PC-3 (cell line): ENCODE data around the gene CHSY3. TPM values are rescaled to one million over a fixed set of nuclear protein-coding genes. Genes with fewer than 3 reads are reported as not detected.

Experiments used
- ATAC-seq: fragments of 200-7000 bp; cut with Tn5 transposase; 2 replicates; pipeline ENCODE4 v1.9.1; 2020; ENCODE audit warnings: mild to moderate bottlenecking, moderate library complexity
- BruUV-seq: library from RNA; stranded (reverse); fragments of 400-500 nt; replicated peaks from 2 replicates; lab custom pipeline; 2021; lab: Mats Ljungman, UMichigan
- CTCF ChIA-PET: fragments of 300-600 bp; sonication (Branson Sonifier 250); formaldehyde crosslinking; loops from one replicate; lab custom pipeline; 2022; ENCODE audit warnings: antibody characterized with exemption; lab: Charles Lee
- POLR2A ChIA-PET: fragments of 300-600 bp; sonication (Branson Sonifier 250); formaldehyde crosslinking; loops from one replicate; lab custom pipeline; 2022; ENCODE audit warnings: antibody characterized with exemption; ENCODE audit not compliant: unreplicated experiment; lab: Charles Lee
- DNase-seq: peaks from one replicate; pipeline ENCODE4 v3.0.0-alpha.2; 2015
- H2AFZ ChIP-seq: fragments of 300-600 bp; sonication (generic); 2 replicates; pipeline ENCODE4 v1.6.0; 2016; ENCODE audit warnings: antibody characterized with exemption, low read length
- H3F3A ChIP-seq: fragments of 300-600 bp; sonication (generic); one replicate; pipeline ENCODE4 v1.6.0; 2017; ENCODE audit warnings: antibody characterized with exemption, low read length, control low read depth, mild to moderate bottlenecking; ENCODE audit not compliant: unreplicated experiment
- H3K27ac ChIP-seq: fragments of 300-600 bp; sonication (generic); 2 replicates; pipeline ENCODE4 v1.5.1; 2016; ENCODE audit warnings: mild to moderate bottlenecking, low read length
- H3K27me3 ChIP-seq: fragments of 300-600 bp; sonication (generic); 2 replicates; pipeline ENCODE4 v1.6.1; 2016; ENCODE audit warnings: low read length, mixed read lengths
- H3K36me3 ChIP-seq: fragments of 300-600 bp; sonication (generic); 2 replicates; pipeline ENCODE4 v1.6.1; 2016; ENCODE audit warnings: low read depth, mixed run types, low read length, mixed read lengths
- H3K4me1 ChIP-seq: fragments of 300-600 bp; sonication (generic); 2 replicates; pipeline ENCODE4 v1.5.1; 2016; ENCODE audit warnings: low read length; ENCODE audit not compliant: insufficient read depth
- H3K4me2 ChIP-seq: fragments of 300-600 bp; sonication (generic); 2 replicates; pipeline ENCODE4 v1.6.0; 2016; ENCODE audit warnings: low read length
- H3K4me3 ChIP-seq: fragments of 300-600 bp; sonication (generic); 2 replicates; pipeline ENCODE4 v1.5.1; 2016; ENCODE audit warnings: mild to moderate bottlenecking, low read length, mixed read lengths
- H3K79me2 ChIP-seq: fragments of 300-600 bp; sonication (generic); 2 replicates; pipeline ENCODE4 v1.6.1; 2017; ENCODE audit warnings: low read length, mixed read lengths
- H3K9ac ChIP-seq: fragments of 300-600 bp; sonication (generic); 2 replicates; pipeline ENCODE4 v1.6.0; 2016; ENCODE audit warnings: mild to moderate bottlenecking, low read length
- H3K9me2 ChIP-seq: fragments of 300-600 bp; sonication (generic); replicated peaks from 2 replicates; pipeline ENCODE4 v1.6.1; 2016; ENCODE audit warnings: mixed run types, low read length, mixed read lengths
- H3K9me3 ChIP-seq: fragments of 300-600 bp; sonication (generic); 2 replicates; pipeline ENCODE4 v1.6.1; 2016; ENCODE audit warnings: low read length, mixed read lengths
- H4K20me1 ChIP-seq: fragments of 300-600 bp; sonication (generic); 2 replicates; pipeline ENCODE4 v1.6.1; 2016; ENCODE audit warnings: low read length, mixed read lengths
- CTCF ChIP-seq: fragments of 300-600 bp; sonication (generic); conservative IDR thresholded peaks from 2 replicates; pipeline ENCODE4 v1.5.1; 2017; ENCODE audit warnings: antibody characterized with exemption, low read depth, mild to moderate bottlenecking, low read length
- EZH2 ChIP-seq: fragments of 300-600 bp; sonication (generic); IDR thresholded peaks from one replicate; pipeline ENCODE4 v1.6.1; 2017; ENCODE audit warnings: antibody characterized with exemption, mild to moderate bottlenecking, low read length; ENCODE audit not compliant: unreplicated experiment
- EZH2phosphoT487 ChIP-seq: fragments of 300-600 bp; sonication (generic); IDR thresholded peaks from 2 replicates; pipeline ENCODE4 v1.6.1; 2018; ENCODE audit warnings: mild to moderate bottlenecking, antibody characterized with exemption, low read length, borderline replicate concordance
- intact Hi-C: fragments of 100-400 bp; cut with micrococcal nuclease; formaldehyde crosslinking; loops from 2 replicates; pipeline ENCODE4 v1.9.0; 2023
- total RNA-seq: library from RNA; depleted of rRNA; stranded (reverse); fragments of >200 nt; gene quantifications from 2 replicates; pipeline ENCODE4 v1.2.3, GENCODE V29; 2014

Gene CHSY3
- total RNA-seq, 1 experiment from 2014 or later, result 1.7 TPM

- ATAC-seq (no peak), DNase-seq (no peak)
- Histone ChIP-seq H3K27ac (no peak overlapping the region), H3K27me3 (no peaks in the 10 kb centered on the region), H3K9me3 (no peaks in the 10 kb centered on the region), H3K36me3 (no peaks in the 10 kb centered on the region), H3K4me2 (no peak overlapping the region), H2AFZ (no peak overlapping the region), H3K4me3 (no peak overlapping the region), H4K20me1 (no peaks in the 10 kb centered on the region), H3K9ac (no peak overlapping the region), H3K9me2 (no peaks in the 10 kb centered on the region), H3K4me1 (no peaks in the 10 kb centered on the region), H3K79me2 (no peaks in the 10 kb centered on the region), H3F3A (no peaks in the 10 kb centered on the region)
- BruUV-seq, result no TSS peak
- ChIA-PET CTCF (no interaction called here), POLR2A (no interaction called here)
- intact Hi-C loops, result no loop called here
- TF ChIP-seq CTCF (no peak), EZH2phosphoT487 (no peak)
Measured at GRCh38 chr5:129915415-129915814, 11.2 kb downstream of the CHSY3 start.

- Histone ChIP-seq H3K9me2 (no peaks in the 10 kb centered on the region), H3K9me3 (no peaks in the 10 kb centered on the region), H3K79me2 (no peaks in the 10 kb centered on the region), H2AFZ (no peak overlapping the region), H4K20me1 (no peaks in the 10 kb centered on the region), H3K27me3 (no peaks in the 10 kb centered on the region), H3K4me2 (no peak overlapping the region), H3K9ac (no peak overlapping the region), H3K36me3 (no peaks in the 10 kb centered on the region), H3K27ac (no peak overlapping the region), H3K4me3 (no peak overlapping the region), H3F3A (no peaks in the 10 kb centered on the region), H3K4me1 (no peaks in the 10 kb centered on the region)
- intact Hi-C loops, result no loop called here
- ChIA-PET POLR2A (interaction anchor here (0.6 kb wide), 1 partner anchor 1079 kb away, joined by 4 read pairs; no protein-coding TSS in a partner anchor), CTCF (no interaction called here)
- TF ChIP-seq EZH2 (no peak), CTCF (no peak), EZH2phosphoT487 (no peak)
- DNase-seq (no peak), ATAC-seq (peak; percentile 29; the same call in 1 of the 2 replicates)
- BruUV-seq, result no TSS peak
Measured at GRCh38 chr5:129917224-129917623, 13.0 kb downstream of the CHSY3 start.

DNA sequence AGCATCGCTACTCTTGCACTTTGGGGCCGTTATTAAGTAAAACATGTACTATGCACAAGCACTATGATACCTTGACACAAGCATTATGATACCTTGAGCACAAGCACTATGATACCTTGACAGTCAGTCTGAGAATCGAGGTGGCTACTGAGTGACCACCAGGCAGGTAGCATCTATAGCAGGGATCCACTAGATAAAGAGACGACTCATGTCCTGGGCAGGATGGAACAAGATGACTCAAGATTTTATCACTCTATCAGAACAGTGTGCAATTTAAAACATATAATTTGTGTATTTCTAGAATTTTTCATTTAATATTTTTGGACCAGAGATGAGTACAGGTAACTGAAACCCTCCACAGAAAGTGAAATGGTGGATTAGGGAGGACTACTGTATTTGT lies 16.9 kb downstream of the CHSY3 start:
- DNase-seq (no peak), ATAC-seq (peak; percentile 79)
- intact Hi-C loops, result no loop called here
- Histone ChIP-seq H3K36me3 (no peaks in the 10 kb centered on the region), H3K79me2 (no peaks in the 10 kb centered on the region), H4K20me1 (no peaks in the 10 kb centered on the region), H3K27ac (no peak overlapping the region), H3K4me3 (no peak overlapping the region), H3K27me3 (no peaks in the 10 kb centered on the region), H3K4me2 (no peak overlapping the region), H3K9me2 (no peaks in the 10 kb centered on the region), H3F3A (no peaks in the 10 kb centered on the region), H3K9me3 (no peaks in the 10 kb centered on the region), H2AFZ (no peak overlapping the region), H3K4me1 (no peaks in the 10 kb centered on the region), H3K9ac (no peak overlapping the region)
- no TSS peak for BruUV-seq
- ChIA-PET POLR2A (no interaction called here), CTCF (no interaction called here)
- TF ChIP-seq CTCF, result no peak
- TF ChIP-seq EZH2, result no peak
- no peak for TF ChIP-seq EZH2phosphoT487
